Epithelial cell of esophagus (primary cell): ENCODE data around the gene VNN1.

Experiments
- DNase-seq: peaks from one replicate; pipeline ENCODE4 v3.0.0; 2010; ENCODE audit warnings: low read depth
- H3K4me3 ChIP-seq: 2 replicates; pipeline ENCODE4 v1.5.1; 2011; ENCODE audit warnings: mild to moderate bottlenecking, low read length, control low read depth
- CTCF ChIP-seq: IDR thresholded peaks from 2 replicates; pipeline ENCODE4 v1.5.1; 2011; ENCODE audit warnings: low read depth, mild to moderate bottlenecking, low read length, control low read depth, inconsistent platforms; ENCODE audit not compliant: insufficient read depth; ENCODE audit errors: missing control alignments

The VNN1 gene

GRCh38 chr6:132726608-132726975 is 12.7 kb upstream of the VNN1 start:
- TF ChIP-seq CTCF = no peak
- no peak overlapping the region for H3K4me3 ChIP-seq
- no peak for DNase-seq

GRCh38 chr6:132725947-132726607 is 12.2 kb upstream of the VNN1 start:
- H3K4me3 ChIP-seq = no peak overlapping the region
- DNase-seq = no peak
- TF ChIP-seq CTCF = no peak

GRCh38 chr6:132725471-132725870 is 11.6 kb upstream of the VNN1 start:
- no peak for DNase-seq
- H3K4me3 ChIP-seq = no peak overlapping the region
- TF ChIP-seq CTCF = no peak

GRCh38 chr6:132719736-132720448 is 6.0 kb upstream of the VNN1 start:
- no peak overlapping the region for H3K4me3 ChIP-seq
- TF ChIP-seq CTCF = no peak
- no peak for DNase-seq

GRCh38 chr6:132715881-132716637 is 2.2 kb upstream of the VNN1 start:
- no peak for TF ChIP-seq CTCF
- H3K4me3 ChIP-seq = no peak overlapping the region
- DNase-seq = no peak

GRCh38 chr6:132715204-132715603 is 1.3 kb upstream of the VNN1 start:
- peak; percentile 85 for DNase-seq
- TF ChIP-seq CTCF = peak; percentile 64
- no peak overlapping the region for H3K4me3 ChIP-seq
